Measurements from ENCODE around the gene GGT6.

DNA sequence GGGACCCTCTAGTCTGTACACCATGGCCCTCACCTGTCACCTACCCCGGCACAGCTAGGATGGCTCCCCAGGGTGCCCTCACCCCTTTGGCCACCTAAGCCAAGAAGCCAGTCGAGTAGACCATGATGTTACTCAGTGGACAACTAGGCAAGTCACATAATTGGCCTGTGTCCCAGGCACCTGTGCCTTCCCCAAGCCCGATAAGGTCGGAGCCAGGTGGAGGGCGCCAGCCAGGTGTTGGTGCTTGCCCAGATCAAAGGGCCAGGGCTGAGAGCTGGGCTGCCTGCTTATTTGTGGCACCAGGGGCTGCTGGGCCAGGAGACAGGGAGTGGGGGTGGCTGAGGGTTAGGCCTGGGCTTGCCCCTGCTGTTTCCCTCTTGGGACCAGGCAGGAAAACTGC, 44.9 kb downstream of the GGT6 start:
- no peak for TF ChIP-seq EZH2 (IDR thresholded peaks at IDR 0.05; ENCODE audit: borderline replicate concordance, low read depth, low read length, severe bottlenecking)
- TF ChIP-seq, protein P1, sequence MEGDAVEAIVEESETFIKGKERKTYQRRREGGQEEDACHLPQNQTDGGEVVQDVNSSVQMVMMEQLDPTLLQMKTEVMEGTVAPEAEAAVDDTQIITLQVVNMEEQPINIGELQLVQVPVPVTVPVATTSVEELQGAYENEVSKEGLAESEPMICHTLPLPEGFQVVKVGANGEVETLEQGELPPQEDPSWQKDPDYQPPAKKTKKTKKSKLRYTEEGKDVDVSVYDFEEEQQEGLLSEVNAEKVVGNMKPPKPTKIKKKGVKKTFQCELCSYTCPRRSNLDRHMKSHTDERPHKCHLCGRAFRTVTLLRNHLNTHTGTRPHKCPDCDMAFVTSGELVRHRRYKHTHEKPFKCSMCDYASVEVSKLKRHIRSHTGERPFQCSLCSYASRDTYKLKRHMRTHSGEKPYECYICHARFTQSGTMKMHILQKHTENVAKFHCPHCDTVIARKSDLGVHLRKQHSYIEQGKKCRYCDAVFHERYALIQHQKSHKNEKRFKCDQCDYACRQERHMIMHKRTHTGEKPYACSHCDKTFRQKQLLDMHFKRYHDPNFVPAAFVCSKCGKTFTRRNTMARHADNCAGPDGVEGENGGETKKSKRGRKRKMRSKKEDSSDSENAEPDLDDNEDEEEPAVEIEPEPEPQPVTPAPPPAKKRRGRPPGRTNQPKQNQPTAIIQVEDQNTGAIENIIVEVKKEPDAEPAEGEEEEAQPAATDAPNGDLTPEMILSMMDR (IDR thresholded peaks at IDR 0.05; ENCODE audit: borderline replicate concordance, extremely low read depth, low read length, poor library complexity, severe bottlenecking) = no peak

All from DND-41 (cell line).